H9 (cell line): ENCODE data around the gene RHBDL1. TPM values are rescaled to one million over a fixed set of nuclear protein-coding genes. Genes with fewer than 3 reads are reported as not detected.

ENCODE experiments used
- DNase-seq: peaks from one replicate; pipeline ENCODE4 v3.0.0-alpha.2; 2017
- H2AFZ ChIP-seq: one replicate; pipeline ENCODE4 v1.6.1; 2013; ENCODE audit warnings: mild to moderate bottlenecking, low read length, control low read depth, moderate library complexity
- H2AK5ac ChIP-seq: 2 replicates; pipeline ENCODE4 v1.6.1; 2013; ENCODE audit warnings: low read length, control low read depth, mixed read lengths; ENCODE audit not compliant: insufficient read length
- H2BK120ac ChIP-seq: one replicate; pipeline ENCODE4 v1.6.1; 2013; ENCODE audit warnings: low read depth, mild to moderate bottlenecking, low read length, control low read depth, inconsistent platforms; ENCODE audit not compliant: poor library complexity, severe bottlenecking
- H2BK12ac ChIP-seq: 2 replicates; pipeline ENCODE4 v1.6.1; 2013; ENCODE audit warnings: low read length, control low read depth, mixed read lengths, low read depth; ENCODE audit not compliant: insufficient read length
- H2BK15ac ChIP-seq: 2 replicates; pipeline ENCODE4 v1.6.1; 2013; ENCODE audit warnings: low read depth, low read length, control low read depth
- H2BK20ac ChIP-seq: one replicate; pipeline ENCODE4 v1.6.1; 2013; ENCODE audit warnings: low read depth, mild to moderate bottlenecking, low read length, control low read depth, inconsistent platforms; ENCODE audit not compliant: poor library complexity, severe bottlenecking
- H2BK5ac ChIP-seq: 2 replicates; pipeline ENCODE4 v1.6.1; 2013; ENCODE audit warnings: low read length, control low read depth, mixed read lengths; ENCODE audit not compliant: insufficient read length
- H3K14ac ChIP-seq: 2 replicates; pipeline ENCODE4 v1.6.1; 2013; ENCODE audit warnings: low read length, control low read depth; ENCODE audit not compliant: insufficient read depth
- H3K18ac ChIP-seq: 2 replicates; pipeline ENCODE4 v1.6.1; 2013; ENCODE audit warnings: low read depth, mild to moderate bottlenecking, mixed read lengths, low read length, control low read depth; ENCODE audit not compliant: insufficient read length
- H3K23ac ChIP-seq: 2 replicates; pipeline ENCODE4 v1.6.1; 2013; ENCODE audit warnings: low read length, control low read depth, mixed read lengths, low read depth; ENCODE audit not compliant: insufficient read length
- H3K23me2 ChIP-seq: 2 replicates; pipeline ENCODE4 v1.6.1; 2013; ENCODE audit warnings: low read depth, mild to moderate bottlenecking, mixed read lengths, low read length, control low read depth; ENCODE audit not compliant: insufficient read length, poor library complexity, severe bottlenecking
- H3K27ac ChIP-seq: 2 replicates; pipeline ENCODE4 v1.5.1; 2013; ENCODE audit warnings: low read length, control low read depth, mixed read lengths, low read depth; ENCODE audit not compliant: insufficient read length
- H3K27me3 ChIP-seq: 2 replicates; pipeline ENCODE4 v1.6.1; 2013; ENCODE audit warnings: low read length, control low read depth, inconsistent platforms; ENCODE audit not compliant: insufficient read depth
- H3K4ac ChIP-seq: 2 replicates; pipeline ENCODE4 v1.6.1; 2013; ENCODE audit warnings: low read depth, mild to moderate bottlenecking, control low read depth, inconsistent platforms, low read length, moderate library complexity
- H3K4me1 ChIP-seq: 2 replicates; pipeline ENCODE4 v1.6.1; 2013; ENCODE audit warnings: low read length, control low read depth, inconsistent platforms; ENCODE audit not compliant: insufficient read depth
- H3K4me2 ChIP-seq: 2 replicates; pipeline ENCODE4 v1.6.1; 2013; ENCODE audit warnings: low read length, control low read depth, mixed read lengths; ENCODE audit not compliant: insufficient read length, insufficient read depth
- H3K56ac ChIP-seq: 2 replicates; pipeline ENCODE4 v1.6.1; 2013; ENCODE audit warnings: low read depth, mild to moderate bottlenecking, mixed read lengths, low read length, control low read depth; ENCODE audit not compliant: insufficient read length
- H3K79me1 ChIP-seq: 2 replicates; pipeline ENCODE4 v1.6.1; 2013; ENCODE audit warnings: low read depth, mild to moderate bottlenecking, moderate library complexity, low read length, control low read depth, inconsistent platforms; ENCODE audit not compliant: insufficient read depth, poor library complexity, severe bottlenecking
- H3K79me2 ChIP-seq: 2 replicates; pipeline ENCODE4 v1.6.1; 2013; ENCODE audit warnings: low read length, control low read depth, inconsistent platforms; ENCODE audit not compliant: insufficient read depth
- H3K9ac ChIP-seq: 2 replicates; pipeline ENCODE4 v1.6.1; 2013; ENCODE audit warnings: low read length, control low read depth, mixed read lengths; ENCODE audit not compliant: insufficient read length; ENCODE audit errors: extremely low read depth
- H3K9me3 ChIP-seq: one replicate; pipeline ENCODE4 v1.6.1; 2013; ENCODE audit warnings: low read depth, low read length, inconsistent platforms; ENCODE audit not compliant: control insufficient read depth
- H3T11ph ChIP-seq: one replicate; pipeline ENCODE4 v1.6.1; 2013; ENCODE audit warnings: mild to moderate bottlenecking, low read length, control low read depth, inconsistent platforms
- H4K20me1 ChIP-seq: one replicate; pipeline ENCODE4 v1.6.1; 2013; ENCODE audit not compliant: control insufficient read depth, insufficient read length, insufficient read depth
- H4K5ac ChIP-seq: 2 replicates; pipeline ENCODE4 v1.6.1; 2013; ENCODE audit warnings: low read depth, mild to moderate bottlenecking, mixed read lengths, low read length, control low read depth; ENCODE audit not compliant: insufficient read length
- H4K8ac ChIP-seq: replicated peaks from 2 replicates; pipeline ENCODE4 v1.6.1; 2013; ENCODE audit warnings: low read length, control low read depth, mixed read lengths, low read depth; ENCODE audit not compliant: insufficient read length
- H4K91ac ChIP-seq: 2 replicates; pipeline ENCODE4 v1.6.1; 2013; ENCODE audit warnings: low read depth, mild to moderate bottlenecking, moderate library complexity, mixed read lengths, low read length, control low read depth; ENCODE audit not compliant: insufficient read length
- H3K27ac Mint-ChIP-seq, 3 experiments: 2 replicates in 2 of 3; 3 replicates in 1 of 3; pipeline ENCODE4 v1.8.0; 2020 to 2021; ENCODE audit warnings: mixed read lengths in 3 of 3, mild to moderate bottlenecking in 1 of 3, moderate library complexity in 1 of 3
- H3K27me3 Mint-ChIP-seq: 2 replicates; pipeline ENCODE4 v1.8.0; 2021; ENCODE audit warnings: low read depth, mild to moderate bottlenecking, moderate library complexity, mixed read lengths
- H3K36me3 Mint-ChIP-seq, 3 experiments: 2 replicates in 2 of 3; 3 replicates in 1 of 3; pipeline ENCODE4 v1.8.0; 2020 to 2021; ENCODE audit warnings: low read depth in 3 of 3, mixed read lengths in 3 of 3; ENCODE audit not compliant: insufficient read depth in 1 of 3
- H3K4me1 Mint-ChIP-seq, 2 experiments: 2 replicates each; pipeline ENCODE4 v1.8.0; 2020; ENCODE audit warnings: mixed read lengths in 2 of 2
- H3K4me3 Mint-ChIP-seq, 2 experiments: 2 replicates in 1 of 2; 3 replicates in 1 of 2; pipeline ENCODE4 v1.8.0; 2020 to 2021; ENCODE audit warnings: mild to moderate bottlenecking in 2 of 2, mixed read lengths in 2 of 2, moderate library complexity in 1 of 2
- H3K9me3 Mint-ChIP-seq, 2 experiments: 2 replicates in 1 of 2; 3 replicates in 1 of 2; pipeline ENCODE4 v1.8.0; 2020; ENCODE audit warnings: mild to moderate bottlenecking in 2 of 2, mixed read lengths in 2 of 2, moderate library complexity in 1 of 2
- CTCF ChIP-seq: fragments of 200-600 bp; sonication (generic); conservative IDR thresholded peaks from 3 replicates; pipeline ENCODE4 v1.8.0; 2021; ENCODE audit warnings: antibody characterized with exemption, mild to moderate bottlenecking
- WGBS: extraction: QIAGEN DNeasy Blood & Tissue Kit; methylation state at CpG from one replicate; pipeline ENCODE4 v1.1.7; 2013; ENCODE audit warnings: missing lambda C conversion rate, low lambda C conversion rate, mixed read lengths; ENCODE audit not compliant: insufficient read length; ENCODE audit errors: extremely low coverage; 5-methylcytosine and 5-hydroxymethylcytosine counted together
- total RNA-seq: library from RNA; stranded (reverse); gene quantifications from 2 replicates; pipeline ENCODE4 v1.2.1, GENCODE V29; 2021

The RHBDL1 gene
- total RNA-seq, 1 experiment from 2014 or later = 7.6 TPM

- WGBS = no CpG with 5 or more reads among the region's 22 CpGs
- H3K36me3 Mint-ChIP-seq = peaks cover 8 to 28% (median 27%) of the 10 kb centered on the region in 3 experiments; a peak in 6 of 7 replicates
- H2AFZ ChIP-seq = no peak overlapping the region
Measured at GRCh38 chr16:667113-667779, 8.2 kb upstream of the RHBDL1 start.

More at GRCh38 chr16:667113-667779, 8.2 kb upstream of the RHBDL1 start:
- no peak overlapping the region for H3K56ac ChIP-seq
- DNase-seq = no peak
- H3K27ac ChIP-seq = no peak overlapping the region
- H4K8ac ChIP-seq = no peak overlapping the region
- H3K9me3 Mint-ChIP-seq = no peaks in the 10 kb centered on the region
- no peak overlapping the region for H3K14ac ChIP-seq
- no peak overlapping the region for H4K5ac ChIP-seq
- H3K27me3 Mint-ChIP-seq = no peaks in the 10 kb centered on the region
- no peak overlapping the region for H3K18ac ChIP-seq
- no peaks in the 10 kb centered on the region for H3K27me3 ChIP-seq
- H3K27ac Mint-ChIP-seq = peak overlapping the region in 1 of 3 experiments; percentile 72; a peak in 3 of 7 replicates
- peak overlapping the region; percentile 77 to 82 for H3K4me3 Mint-ChIP-seq
- no peaks in the 10 kb centered on the region for H3K79me1 ChIP-seq
- no peaks in the 10 kb centered on the region for H3K9me3 ChIP-seq
- H3K9ac ChIP-seq = no peak overlapping the region
- no peaks in the 10 kb centered on the region for H3K23me2 ChIP-seq
- no peaks in the 10 kb centered on the region for H3K4me1 ChIP-seq
- no peak overlapping the region for H2BK12ac ChIP-seq
- no peak overlapping the region for H3K4ac ChIP-seq
- H3K4me1 Mint-ChIP-seq = peaks cover 2% of the 10 kb centered on the region in 2 experiments; a peak in 3 of 4 replicates
- H3K4me2 ChIP-seq = no peak overlapping the region
- TF ChIP-seq CTCF = no peak
- H2BK15ac ChIP-seq = no peak overlapping the region
- no peak overlapping the region for H4K91ac ChIP-seq
- H2BK120ac ChIP-seq = no peak overlapping the region
- no peaks in the 10 kb centered on the region for H4K20me1 ChIP-seq
- H2AK5ac ChIP-seq = no peak overlapping the region
- H3K79me2 ChIP-seq = no peaks in the 10 kb centered on the region; the same call in 1 of the 2 replicates
- no peak overlapping the region for H2BK5ac ChIP-seq
- no peak overlapping the region for H3K23ac ChIP-seq
- H2BK20ac ChIP-seq = no peak overlapping the region
- no peak overlapping the region for H3T11ph ChIP-seq
